ENCODE data around the gene ERC2. TPM values are rescaled to one million over a fixed set of nuclear protein-coding genes. Genes with fewer than 3 reads are reported as not detected.
A peak's percentile ranks its signal among the peaks of the same experiment; 100 is the strongest.

The ERC2 gene
- total and polyA plus RNA-seq, 2 of the 8 experiments (the other 6 are each of a cell fraction or from before 2014, with no cell fraction given), result 16.4 to 22.8 TPM

DNA sequence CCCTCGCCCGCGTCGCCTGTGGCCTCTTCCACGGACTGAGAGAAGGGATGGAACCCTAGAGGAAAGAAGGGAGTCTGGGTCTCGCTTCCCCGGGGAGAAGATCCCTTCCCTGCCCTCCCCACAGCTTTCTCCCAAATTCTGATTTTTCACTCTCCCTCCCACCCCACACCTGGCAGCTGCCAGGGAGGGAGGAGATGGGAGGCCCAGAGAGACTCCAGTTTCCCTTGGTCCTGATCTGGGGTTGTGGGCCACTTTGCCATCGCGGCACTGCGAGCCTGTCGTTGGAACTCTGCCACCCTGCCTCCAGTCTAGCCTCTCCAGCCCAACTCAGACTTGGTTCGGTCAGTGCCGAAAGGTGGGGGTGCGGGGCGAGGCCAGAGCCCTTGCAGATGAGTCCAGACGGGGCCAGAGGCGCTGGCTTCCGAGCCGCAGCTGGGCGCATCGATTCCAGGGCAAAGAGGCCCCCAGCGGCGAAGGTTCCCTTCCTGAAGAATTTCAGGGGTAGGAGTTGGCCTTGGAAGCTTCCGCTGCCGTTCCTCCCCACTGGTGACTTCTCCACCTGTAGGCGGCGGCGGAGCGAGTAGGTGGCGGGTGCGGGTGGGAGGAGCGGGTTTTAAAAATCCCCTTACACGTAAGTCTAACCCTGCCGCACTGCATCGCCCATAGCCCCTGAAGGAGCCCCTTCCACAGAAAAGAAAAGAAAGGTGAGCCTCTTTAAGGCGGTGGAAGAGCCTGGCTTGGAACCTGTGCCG is 986.3 kb downstream of the ERC2 start:
- no peak for TF ChIP-seq EGR1 (IDR thresholded peaks at IDR 0.05; ENCODE audit: borderline replicate concordance, low read depth, low read length)
- peak; percentile 13 for TF ChIP-seq ASH2L (IDR thresholded peaks at IDR 0.05; ENCODE audit: low read length)
- peak; percentile 21; the same call in 1 of the 2 replicates for TF ChIP-seq BACH1 (IDR thresholded peaks at IDR 0.05; ENCODE audit: low read length)
- 0 out of 2 replicates have a peak, but pooled peaks have one; percentile 21 for TF ChIP-seq KDM1A (IDR thresholded peaks at IDR 0.05; ENCODE audit: borderline replicate concordance, low read length)
- peak; percentile 39 for TF ChIP-seq KDM4A (IDR thresholded peaks at IDR 0.05; ENCODE audit: low read depth, low read length, severe bottlenecking)
- POLR2A ChIA-PET (ENCODE audit: partially characterized antibody), result interaction anchor here (1.0 to 1.6 kb wide), 2 partner anchors 8 to 10 kb away, joined by 3 to 4 read pairs; no protein-coding TSS in a partner anchor
- Histone ChIP-seq H3K9me3 (ENCODE audit: insufficient read depth in 2 of 2, low read depth in 1 of 2, low read length in 1 of 2) (no peaks in the 10 kb centered on the region), H3K56ac (replicated peaks; ENCODE audit: insufficient read length, low read depth, low read length) (no peak overlapping the region), H3K4me3 (ENCODE audit: extremely low read depth in 1 of 4, insufficient read depth in 2 of 4, low read depth in 3 of 4, low read length in 4 of 4) (peak overlapping the region; percentile 45 to 90 (median 57)), H3K4me2 (ENCODE audit: insufficient read depth in 1 of 2, low read depth in 2 of 2, low read length in 2 of 2) (peak overlapping the region; percentile 99), H2BK20ac (ENCODE audit: low read length) (no peak overlapping the region), H3K18ac (ENCODE audit: extremely low read depth, low read length) (peak overlapping the region; percentile 71), H3K27ac (ENCODE audit: low read depth, low read length) (no peak overlapping the region), H4K5ac (ENCODE audit: insufficient read length, low read depth, low read length) (no peak overlapping the region), H2BK15ac (ENCODE audit: low read length) (no peak overlapping the region), H3K79me1 (ENCODE audit: low read depth, low read length) (no peaks in the 10 kb centered on the region), H3K79me2 (ENCODE audit: control insufficient read depth in 1 of 2, insufficient read depth in 2 of 2, low read length in 2 of 2) (no peaks in the 10 kb centered on the region), H4K20me1 (replicated peaks in 1 of 2; ENCODE audit: control insufficient read depth in 1 of 2, insufficient read depth in 2 of 2, low read length in 2 of 2) (peaks cover 5 to 12% of the 10 kb centered on the region in 2 experiments), H2BK12ac (ENCODE audit: low read depth, low read length) (peak overlapping the region; percentile 27; the same call in 1 of the 2 replicates), H3K9ac (replicated peaks in 1 of 4; ENCODE audit: extremely low read depth in 1 of 4, low read depth in 3 of 4, low read length in 3 of 4) (no peak overlapping the region), H3K14ac (ENCODE audit: insufficient read length) (no peak overlapping the region), H3K23ac (ENCODE audit: insufficient read length) (no peak overlapping the region), H3K4me1 (replicated peaks in 1 of 4; ENCODE audit: control insufficient read depth in 3 of 4, insufficient read depth in 4 of 4, low read length in 3 of 4) (peaks cover 0 to 20% (median 9%) of the 10 kb centered on the region in 4 experiments; a peak in 6 of 7 replicates), H2AK5ac (ENCODE audit: low read depth, low read length) (no peak overlapping the region), H4K91ac (replicated peaks; ENCODE audit: insufficient read length, low read length) (no peak overlapping the region), H2AFZ (ENCODE audit: low read length) (no peak overlapping the region; the same call in 1 of the 2 replicates), H3K4ac (replicated peaks; ENCODE audit: insufficient read length, low read depth, low read length) (no peak overlapping the region), H2BK120ac (replicated peaks; ENCODE audit: low read depth, low read length) (no peak overlapping the region), H4K8ac (ENCODE audit: extremely low read depth, insufficient read depth, low read length) (no peak overlapping the region), H3K23me2 (ENCODE audit: low read depth, low read length) (peaks cover 40% of the 10 kb centered on the region), H3K27me3 (replicated peaks in 1 of 4; ENCODE audit: control insufficient read depth in 3 of 4, extremely low read depth in 1 of 4, insufficient read depth in 3 of 4, low read length in 3 of 4) (peaks cover 30 to 77% (median 59%) of the 10 kb centered on the region in 4 experiments), H3K36me3 (ENCODE audit: control insufficient read depth in 2 of 4, insufficient read depth in 4 of 4, low read length in 3 of 4) (0 out of 8 replicates have a peak, but pooled peaks cover 0 to 2% (median 0%) of the 10 kb centered on the region in 4 experiments), H2BK5ac (ENCODE audit: low read depth, low read length) (peak overlapping the region; percentile 24; the same call in 1 of the 2 replicates)
- DNase-seq (ENCODE audit: low read depth in 1 of 2, low spot score in 2 of 2) (no peak), FAIRE-seq (no peak)
- whole genome bisulfite sequencing, 2 experiments (ENCODE audit: extremely low coverage in 1 of 2, insufficient coverage in 1 of 2, insufficient read length in 1 of 2, insufficient replicate concordance in 2 of 2, low coverage in 1 of 2, low lambda C conversion rate in 2 of 2, missing lambda C conversion rate in 1 of 2), result 1% methylated on average over 34 of the region's 37 CpGs; no CpG with 5 or more reads in 1 of the 2 experiments
- CTCF ChIA-PET (ENCODE audit: partially characterized antibody), result interaction anchor here (0.7 to 1.1 kb wide), 2 partner anchors 153 to 400 kb away, joined by 3 read pairs; no protein-coding TSS in a partner anchor

Measured in H1 (cell line).